Loucy (cell line): Measurements from ENCODE around the gene HBEGF.

Source experiments
- EZH2phosphoT487 ChIP-seq: fragments of 200-600 bp; IDR thresholded peaks from 2 replicates; pipeline ENCODE4 v1.6.1; 2018; ENCODE audit warnings: antibody characterized with exemption, mild to moderate bottlenecking, moderate library complexity, borderline replicate concordance
- TF ChIP-seq, protein P1 (sequence below): fragments of 200-600 bp; sonication (generic); conservative IDR thresholded peaks from 2 replicates; pipeline ENCODE4 v1.5.1; 2014; ENCODE audit warnings: mild to moderate bottlenecking, antibody characterized with exemption, low read length

- TF ChIP-seq, protein P1, sequence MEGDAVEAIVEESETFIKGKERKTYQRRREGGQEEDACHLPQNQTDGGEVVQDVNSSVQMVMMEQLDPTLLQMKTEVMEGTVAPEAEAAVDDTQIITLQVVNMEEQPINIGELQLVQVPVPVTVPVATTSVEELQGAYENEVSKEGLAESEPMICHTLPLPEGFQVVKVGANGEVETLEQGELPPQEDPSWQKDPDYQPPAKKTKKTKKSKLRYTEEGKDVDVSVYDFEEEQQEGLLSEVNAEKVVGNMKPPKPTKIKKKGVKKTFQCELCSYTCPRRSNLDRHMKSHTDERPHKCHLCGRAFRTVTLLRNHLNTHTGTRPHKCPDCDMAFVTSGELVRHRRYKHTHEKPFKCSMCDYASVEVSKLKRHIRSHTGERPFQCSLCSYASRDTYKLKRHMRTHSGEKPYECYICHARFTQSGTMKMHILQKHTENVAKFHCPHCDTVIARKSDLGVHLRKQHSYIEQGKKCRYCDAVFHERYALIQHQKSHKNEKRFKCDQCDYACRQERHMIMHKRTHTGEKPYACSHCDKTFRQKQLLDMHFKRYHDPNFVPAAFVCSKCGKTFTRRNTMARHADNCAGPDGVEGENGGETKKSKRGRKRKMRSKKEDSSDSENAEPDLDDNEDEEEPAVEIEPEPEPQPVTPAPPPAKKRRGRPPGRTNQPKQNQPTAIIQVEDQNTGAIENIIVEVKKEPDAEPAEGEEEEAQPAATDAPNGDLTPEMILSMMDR = peak; percentile 89
- no peak for TF ChIP-seq EZH2phosphoT487
Observed at GRCh38 chr5:140362875-140363630, 16.6 kb upstream of the HBEGF start.
